HG03135 (cell line): ENCODE data around the gene NRL.
"Not testable (repeated sequence)": the region's sequence is repeated elsewhere in the genome, so short reads cannot be mapped to it uniquely, and the experiment has no call there.

Experiments
- ATAC-seq: cut with Tn5 transposase; IDR thresholded peaks from one replicate; pipeline ENCODE4 v1.9.1; 2021; ENCODE audit warnings: mild to moderate bottlenecking, moderate library complexity; ENCODE audit not compliant: unreplicated experiment

Gene NRL

DNA sequence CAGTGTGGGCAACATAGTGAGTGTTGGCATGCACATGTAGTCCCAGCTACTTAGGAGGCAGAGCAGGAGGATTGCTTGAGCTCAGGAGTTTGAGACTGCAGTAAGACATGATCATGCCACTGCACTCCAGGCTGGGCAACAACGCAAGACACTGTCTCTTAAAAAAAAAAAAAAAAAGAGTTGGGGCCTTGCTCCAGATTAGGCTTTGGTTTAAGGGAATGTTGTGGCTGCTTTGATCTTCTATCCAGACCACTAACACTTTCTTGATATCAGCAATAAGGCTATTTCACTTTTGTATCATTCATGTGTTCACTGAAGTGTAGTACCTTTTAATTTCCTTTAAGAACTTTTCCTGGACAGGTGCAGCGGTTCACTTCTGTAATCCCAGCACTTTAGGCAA, 12.9 kb upstream of the NRL start:
- ATAC-seq, result no peak

DNA sequence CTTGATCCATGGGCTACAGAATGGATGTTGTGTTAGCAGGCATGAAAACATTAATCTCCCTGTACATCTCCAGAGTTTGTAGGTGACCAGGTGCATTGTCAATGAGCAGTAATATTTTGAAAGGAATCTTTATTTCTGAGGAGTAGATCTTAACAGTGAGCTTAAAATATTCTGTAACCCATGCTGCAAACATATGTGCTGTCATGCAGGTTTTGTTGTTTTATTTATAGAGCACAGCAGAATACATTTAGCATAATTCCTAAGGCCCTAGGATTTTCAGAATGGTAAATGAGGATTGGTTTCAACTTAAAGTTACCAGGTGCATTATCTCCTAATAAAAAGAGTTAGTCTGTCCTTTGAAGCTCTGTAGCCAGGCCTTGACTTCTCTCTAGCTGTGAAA, 12.2 kb upstream of the NRL start:
- ATAC-seq, result no peak

DNA sequence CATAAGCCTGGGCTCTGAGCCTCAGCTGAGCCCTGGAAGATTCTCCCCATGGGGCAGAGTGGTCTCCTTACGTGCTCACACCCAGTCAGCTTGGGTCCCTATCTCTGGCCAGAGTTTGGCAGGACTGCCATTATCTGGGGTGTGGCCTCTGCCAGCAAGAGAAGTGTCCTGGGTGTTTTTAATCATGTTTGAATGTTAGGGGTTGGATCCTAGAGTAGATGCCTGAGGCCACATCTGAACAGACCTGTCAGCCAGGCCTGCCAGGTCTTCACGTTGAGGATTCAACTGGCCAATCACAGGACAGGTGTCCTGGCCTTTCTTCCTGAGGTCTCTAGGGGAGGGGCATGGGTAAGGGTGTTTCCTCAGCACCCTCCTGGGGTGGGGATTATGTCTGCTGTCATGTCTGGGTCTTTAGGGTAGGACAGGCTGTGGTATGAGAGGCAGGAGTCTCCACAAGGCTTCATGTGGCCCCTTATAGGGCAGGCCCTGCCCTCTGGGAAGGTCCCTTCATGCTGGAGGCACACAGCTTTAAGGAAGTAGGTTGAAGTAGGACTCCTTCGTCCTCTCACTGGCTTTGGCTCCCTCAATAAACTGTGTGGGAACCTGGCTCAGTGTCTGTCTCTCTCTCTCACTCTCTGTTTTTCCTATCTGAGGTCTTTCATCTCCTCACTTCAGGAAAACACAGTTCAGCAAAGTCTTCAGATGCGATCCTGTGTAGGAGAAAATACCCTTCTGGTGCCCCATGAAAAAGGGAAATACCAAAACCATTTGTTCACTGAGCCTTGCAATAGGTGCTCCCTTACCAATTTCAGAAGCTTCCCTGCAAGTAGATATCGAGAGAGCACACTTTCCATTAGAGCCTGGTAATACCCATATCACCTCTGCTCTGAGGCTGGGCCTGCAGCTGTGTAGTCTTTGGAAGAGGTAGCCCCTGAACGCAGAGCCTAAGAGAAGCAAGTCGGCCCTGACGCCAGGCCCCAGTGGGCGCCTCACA, 9.0 kb upstream of the NRL start:
- ATAC-seq, result no peak

DNA sequence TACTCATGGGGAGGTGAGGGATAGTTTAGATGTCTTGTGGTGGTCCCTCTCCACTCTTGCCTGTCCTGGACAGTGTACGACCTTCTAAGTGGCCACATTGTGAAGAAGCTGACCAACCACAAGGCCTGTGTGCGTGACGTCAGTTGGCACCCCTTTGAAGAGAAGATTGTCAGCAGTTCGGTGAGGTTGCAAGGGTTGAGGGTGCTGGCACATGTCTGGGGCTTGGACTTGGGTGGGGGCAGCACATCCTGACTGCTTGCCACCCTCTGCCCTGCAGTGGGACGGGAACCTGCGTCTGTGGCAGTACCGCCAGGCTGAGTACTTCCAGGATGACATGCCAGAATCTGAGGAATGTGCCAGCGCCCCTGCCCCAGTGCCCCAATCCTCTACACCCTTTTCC, 8.1 kb upstream of the NRL start:
- no peak for ATAC-seq

DNA sequence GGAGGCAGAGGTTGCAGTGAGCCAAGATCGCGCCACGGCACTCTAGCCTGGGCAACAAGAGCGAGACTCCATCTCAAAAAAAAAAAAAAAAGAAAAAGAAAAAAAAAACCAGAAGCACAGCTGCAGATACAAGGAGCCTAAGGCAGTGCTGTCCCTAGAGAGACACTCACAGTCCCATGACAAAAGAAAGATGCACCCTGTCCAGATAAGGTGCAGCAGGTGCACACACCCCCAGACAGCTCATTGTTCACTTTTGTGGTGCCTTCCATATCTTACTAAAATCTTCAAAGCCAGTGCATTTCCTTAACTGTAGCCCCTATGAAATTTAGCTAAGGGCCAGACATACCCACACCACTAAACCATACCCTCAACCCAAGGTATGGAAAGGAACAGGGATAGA, 7.7 kb upstream of the NRL start:
- no peak for ATAC-seq

- ATAC-seq, result no peak
These were observed 6.5 kb upstream of the NRL start for GRCh38 chr14:24121210-24121609.

DNA sequence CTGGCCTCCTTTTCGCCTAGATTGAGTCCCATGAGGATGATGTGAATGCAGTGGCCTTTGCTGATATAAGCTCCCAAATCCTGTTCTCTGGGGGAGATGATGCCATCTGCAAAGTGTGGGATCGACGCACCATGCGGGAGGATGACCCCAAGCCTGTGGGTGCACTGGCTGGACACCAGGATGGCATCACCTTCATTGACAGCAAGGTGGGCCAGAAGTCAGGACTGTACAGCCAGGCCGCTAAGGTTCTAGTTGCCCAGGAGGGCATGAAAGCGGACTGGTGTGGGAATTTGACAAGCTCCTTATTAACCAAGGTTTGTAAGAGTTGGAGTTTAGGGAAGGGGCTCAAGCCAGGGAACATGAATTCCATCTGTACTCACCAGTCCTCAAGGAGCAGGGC, 4.9 kb upstream of the NRL start:
- ATAC-seq, result no peak

- ATAC-seq, result no peak
These were observed 2.4 kb upstream of the NRL start for GRCh38 chr14:24117179-24117578.

DNA sequence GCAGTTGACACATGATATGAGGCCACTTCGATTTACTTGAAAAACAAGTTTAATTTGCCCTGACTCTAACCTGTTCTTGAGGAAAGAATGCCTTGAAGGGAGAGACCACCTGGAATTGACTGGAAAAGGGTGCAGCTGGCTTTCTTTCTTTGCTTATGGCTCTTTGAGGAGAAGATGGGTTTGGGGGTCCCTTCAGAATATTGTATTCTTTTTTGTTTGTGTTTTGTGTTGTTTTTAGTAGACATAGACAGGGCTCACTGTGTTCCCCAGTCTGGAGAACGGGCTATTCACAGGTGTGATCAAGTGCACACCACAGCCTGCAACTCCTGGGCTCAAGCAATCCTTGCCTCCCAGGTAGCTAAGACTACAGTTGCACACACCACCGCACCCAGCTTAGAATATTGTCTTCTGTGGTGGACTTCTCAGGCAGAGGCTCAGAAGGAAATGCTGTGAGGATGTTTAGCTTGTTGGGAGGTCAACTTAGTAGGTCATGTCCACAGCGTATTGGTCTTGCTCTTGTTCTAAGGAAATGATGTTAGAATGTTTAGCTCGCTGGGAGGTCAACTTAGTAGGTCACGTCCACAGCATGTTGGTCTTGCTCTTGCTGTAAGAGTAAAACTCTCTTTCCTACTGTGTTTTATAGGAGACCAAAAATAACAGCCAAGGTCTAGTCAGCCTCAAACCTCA, 1.5 kb upstream of the NRL start:
- no peak for ATAC-seq

- no peak for ATAC-seq
These were observed 826 bp upstream of the NRL start for GRCh38 chr14:24115422-24116127.

DNA sequence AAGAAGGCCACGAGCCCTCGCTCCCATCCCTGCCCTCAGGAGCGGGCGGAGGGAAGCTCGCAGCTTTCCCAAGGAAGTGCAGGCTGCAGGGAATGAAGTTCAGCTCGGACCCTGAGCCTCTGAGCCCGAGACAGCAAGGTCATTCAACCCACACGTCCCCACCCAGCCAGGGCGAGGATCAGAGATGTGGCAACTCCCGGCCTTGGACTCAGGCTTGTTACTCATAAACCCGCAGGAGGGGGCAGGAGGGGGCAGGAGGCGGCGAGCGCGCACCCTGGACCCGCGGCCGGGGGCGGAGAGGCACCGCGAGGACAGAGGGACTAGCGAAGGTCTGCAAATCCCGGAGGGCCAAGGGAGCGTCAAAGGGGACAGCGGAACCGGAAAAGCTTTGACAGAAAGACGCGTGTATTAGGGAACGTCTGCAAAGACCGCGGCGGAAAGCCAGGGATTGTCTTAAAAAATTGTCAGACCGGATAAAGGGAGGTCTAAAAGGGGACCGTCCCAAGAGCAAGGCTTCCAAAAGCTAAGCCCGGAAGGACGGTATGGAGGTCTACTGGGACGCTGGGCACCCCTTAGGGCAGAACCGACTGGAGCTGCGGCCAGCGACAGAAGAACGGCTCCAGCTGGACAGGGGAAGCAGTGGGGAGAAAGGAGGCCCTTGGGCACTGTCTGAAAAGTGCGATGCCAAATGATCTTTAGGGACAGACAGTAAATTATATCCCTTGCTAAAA, 783 bp downstream of the NRL start:
- peak; percentile 28 for ATAC-seq

DNA sequence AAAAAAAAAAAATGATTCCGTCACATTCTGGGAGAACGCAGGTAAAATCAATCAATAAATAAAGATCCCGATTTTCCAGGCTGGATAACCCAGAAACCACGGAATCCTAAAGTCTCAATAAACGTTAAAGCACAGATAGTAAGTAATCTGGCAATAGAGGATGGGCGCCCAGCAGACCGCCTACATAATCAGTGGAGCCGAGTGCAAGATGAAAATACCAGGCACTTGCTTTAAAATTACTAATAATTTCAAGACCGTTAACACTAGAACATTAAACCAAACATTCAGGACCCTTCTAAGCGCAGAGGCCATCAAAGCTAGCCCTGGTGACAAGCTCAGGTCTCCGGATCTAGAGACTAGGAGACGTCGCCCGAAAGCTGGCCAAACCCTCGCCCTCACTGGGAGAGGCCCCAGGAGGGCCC, 1.4 kb downstream of the NRL start:
- peak; percentile 2 for ATAC-seq

DNA sequence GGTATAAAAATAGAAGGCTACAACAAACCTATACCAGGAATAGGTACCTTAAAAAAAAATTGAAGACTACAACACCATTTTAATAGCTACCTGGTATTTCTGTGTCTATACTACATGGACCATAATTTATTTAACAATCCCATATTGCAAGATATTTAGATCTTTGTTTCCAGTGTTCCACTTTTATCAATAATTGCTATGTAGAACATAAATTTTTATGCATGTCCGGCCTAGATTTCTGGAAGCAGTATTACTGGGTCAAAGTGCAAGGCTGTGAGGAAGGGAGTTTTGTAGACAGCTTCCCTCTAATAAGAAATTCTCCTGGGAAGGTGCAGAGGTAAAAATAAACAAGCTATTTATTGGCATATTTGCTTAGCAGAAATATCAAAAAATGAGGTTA, 4.2 kb downstream of the NRL start:
- no peak for ATAC-seq

- no peak for ATAC-seq
These were observed 4.7 kb downstream of the NRL start for GRCh38 chr14:24110060-24110459.

DNA sequence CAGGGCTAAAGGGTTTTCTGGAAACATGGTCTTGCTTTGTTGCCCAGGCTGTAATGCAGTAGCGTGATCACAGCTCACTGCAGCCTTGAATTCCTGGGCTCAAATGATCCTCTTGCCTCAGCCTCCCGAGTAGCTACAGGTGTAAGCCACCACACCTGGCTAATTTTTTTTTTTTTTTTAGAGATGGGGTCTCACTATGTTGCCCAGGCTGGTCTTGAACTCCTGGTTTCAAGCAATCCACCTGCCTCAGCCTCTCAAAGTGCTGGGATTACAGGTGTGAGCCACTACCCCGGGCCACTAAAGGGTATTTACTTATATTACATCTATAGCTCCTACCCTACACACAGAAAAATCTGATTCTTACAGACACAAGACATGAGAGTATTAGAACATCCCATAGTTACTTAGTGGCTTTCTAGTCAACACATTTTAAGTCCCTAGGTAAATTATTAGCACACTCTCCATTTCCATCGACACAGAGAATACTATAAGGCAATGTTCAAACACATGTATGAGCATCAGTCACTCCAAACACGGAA, 6.3 kb downstream of the NRL start:
- no peak for ATAC-seq

DNA sequence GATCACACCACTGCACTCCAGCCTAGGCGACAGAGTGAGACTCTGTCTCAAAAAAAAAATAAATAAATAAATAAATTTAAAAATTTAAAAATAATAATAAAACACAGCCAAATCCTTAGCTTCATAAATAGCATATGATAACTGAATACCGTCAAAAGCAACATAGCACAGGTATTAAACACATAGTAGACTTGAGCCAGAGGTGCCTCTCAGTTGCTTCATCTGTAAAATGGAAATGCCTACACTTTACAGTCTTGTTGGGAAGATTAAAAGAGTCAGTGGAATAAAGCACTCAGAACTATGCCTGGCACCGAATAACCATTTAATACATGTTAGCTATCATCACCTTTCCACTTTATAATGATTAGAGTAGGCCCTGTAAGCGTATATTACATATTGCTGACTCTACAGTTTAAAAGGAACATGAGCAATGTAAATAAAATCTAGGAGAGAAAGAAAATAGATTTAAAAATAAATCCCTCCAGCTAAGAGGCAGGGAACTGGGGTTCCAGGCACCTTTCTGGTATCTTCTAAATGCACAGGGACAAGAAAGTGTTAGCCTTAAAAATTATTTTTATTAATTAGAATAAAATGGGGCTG, 8.0 kb downstream of the NRL start:
- no peak for ATAC-seq

- not testable (repeated sequence) for ATAC-seq
These were observed 9.0 kb downstream of the NRL start for GRCh38 chr14:24105609-24106239.

- no peak for ATAC-seq
These were observed 11.3 kb downstream of the NRL start for GRCh38 chr14:24103451-24103850.

- no peak for ATAC-seq
These were observed 12.2 kb downstream of the NRL start for GRCh38 chr14:24102357-24103048.
